Measurements from ENCODE around the gene RPSA.

Gene RPSA

DNA sequence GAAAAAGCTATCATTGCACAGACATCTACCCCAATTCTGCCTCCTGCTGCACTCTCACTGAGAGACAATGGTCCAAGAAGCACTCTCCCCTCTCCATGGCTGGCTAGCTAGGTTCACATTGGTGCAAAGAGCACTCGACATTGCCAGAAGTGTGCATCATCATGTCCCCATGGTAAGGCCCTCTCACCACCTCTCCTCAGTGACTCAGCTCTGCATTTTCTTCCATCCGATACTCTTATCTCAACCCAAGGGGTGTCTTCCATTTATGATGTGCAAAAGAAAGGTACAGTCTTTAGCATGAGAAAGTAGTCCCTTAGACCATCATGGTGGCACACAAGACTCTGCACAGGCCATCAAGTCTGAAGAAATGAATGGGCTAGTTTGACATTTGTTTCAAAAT lies 14.0 kb downstream of the RPSA start:
- in situ Hi-C loops (cut with HindIII; ENCODE audit: low sequenced_read_pairs): no loop called here
- no peak for DNase-seq (ENCODE audit: low read depth, low spot score)
- no peak overlapping the region for H3K4me3 ChIP-seq (ENCODE audit: low read depth, low read length)
- TF ChIP-seq, protein P1, sequence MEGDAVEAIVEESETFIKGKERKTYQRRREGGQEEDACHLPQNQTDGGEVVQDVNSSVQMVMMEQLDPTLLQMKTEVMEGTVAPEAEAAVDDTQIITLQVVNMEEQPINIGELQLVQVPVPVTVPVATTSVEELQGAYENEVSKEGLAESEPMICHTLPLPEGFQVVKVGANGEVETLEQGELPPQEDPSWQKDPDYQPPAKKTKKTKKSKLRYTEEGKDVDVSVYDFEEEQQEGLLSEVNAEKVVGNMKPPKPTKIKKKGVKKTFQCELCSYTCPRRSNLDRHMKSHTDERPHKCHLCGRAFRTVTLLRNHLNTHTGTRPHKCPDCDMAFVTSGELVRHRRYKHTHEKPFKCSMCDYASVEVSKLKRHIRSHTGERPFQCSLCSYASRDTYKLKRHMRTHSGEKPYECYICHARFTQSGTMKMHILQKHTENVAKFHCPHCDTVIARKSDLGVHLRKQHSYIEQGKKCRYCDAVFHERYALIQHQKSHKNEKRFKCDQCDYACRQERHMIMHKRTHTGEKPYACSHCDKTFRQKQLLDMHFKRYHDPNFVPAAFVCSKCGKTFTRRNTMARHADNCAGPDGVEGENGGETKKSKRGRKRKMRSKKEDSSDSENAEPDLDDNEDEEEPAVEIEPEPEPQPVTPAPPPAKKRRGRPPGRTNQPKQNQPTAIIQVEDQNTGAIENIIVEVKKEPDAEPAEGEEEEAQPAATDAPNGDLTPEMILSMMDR (IDR thresholded peaks at IDR 0.05; ENCODE audit: low read depth, low read length): no peak

DNA sequence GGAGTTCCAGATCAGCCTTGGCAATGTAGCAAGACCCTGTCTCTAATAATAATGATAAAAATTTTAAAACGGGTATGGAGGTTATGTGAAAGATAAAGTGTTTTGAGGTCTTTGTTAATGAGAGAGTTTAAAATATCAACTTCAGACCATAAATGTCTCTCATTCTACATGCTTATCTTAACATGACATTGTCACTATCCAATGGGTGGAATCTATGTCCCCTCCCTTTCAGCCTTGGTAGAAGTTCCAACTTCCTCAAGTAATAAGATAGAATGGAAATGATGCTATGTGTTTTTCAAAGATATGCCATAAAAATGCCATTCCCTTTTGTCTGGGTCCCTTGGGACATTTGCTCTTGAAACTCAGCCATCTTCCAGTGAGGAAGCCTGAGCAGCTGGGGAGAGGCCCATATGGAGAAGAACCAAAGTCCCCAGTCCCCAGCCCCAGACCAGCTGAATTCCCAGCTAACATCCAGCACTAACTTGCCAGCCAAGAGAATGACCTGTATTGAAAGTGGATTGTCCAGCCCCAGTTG lies 17.0 kb downstream of the RPSA start:
- in situ Hi-C loops (cut with HindIII; ENCODE audit: low sequenced_read_pairs): no loop called here
- H3K4me3 ChIP-seq (ENCODE audit: low read depth, low read length): no peak overlapping the region
- TF ChIP-seq, protein P1 (IDR thresholded peaks at IDR 0.05; ENCODE audit: low read depth, low read length): no peak
- no peak for DNase-seq (ENCODE audit: low read depth, low spot score)

DNA sequence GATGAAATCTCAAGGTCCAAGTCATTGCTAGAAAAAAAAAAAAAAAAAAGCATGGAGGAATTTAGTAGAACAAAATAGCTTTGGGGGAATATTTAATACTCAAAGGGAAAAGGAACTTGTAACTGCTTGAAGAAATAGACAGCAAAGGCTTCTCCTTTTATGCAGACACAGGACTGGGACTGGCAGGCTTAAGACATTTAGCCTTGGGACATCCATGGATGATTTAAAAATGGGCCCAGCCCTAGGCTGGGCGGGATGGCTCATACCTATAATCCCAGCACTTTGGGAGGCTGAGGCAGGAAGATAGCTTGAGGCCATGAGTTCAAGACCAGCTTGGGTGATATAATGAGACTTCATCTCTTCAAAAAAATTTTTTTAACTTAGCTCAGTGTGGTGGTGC lies 19.8 kb downstream of the RPSA start:
- in situ Hi-C loops (cut with HindIII; ENCODE audit: low sequenced_read_pairs): no loop called here
- DNase-seq (ENCODE audit: low read depth, low spot score): no peak
- TF ChIP-seq, protein P1 (IDR thresholded peaks at IDR 0.05; ENCODE audit: low read depth, low read length): no peak
- no peak overlapping the region for H3K4me3 ChIP-seq (ENCODE audit: low read depth, low read length)

DNA sequence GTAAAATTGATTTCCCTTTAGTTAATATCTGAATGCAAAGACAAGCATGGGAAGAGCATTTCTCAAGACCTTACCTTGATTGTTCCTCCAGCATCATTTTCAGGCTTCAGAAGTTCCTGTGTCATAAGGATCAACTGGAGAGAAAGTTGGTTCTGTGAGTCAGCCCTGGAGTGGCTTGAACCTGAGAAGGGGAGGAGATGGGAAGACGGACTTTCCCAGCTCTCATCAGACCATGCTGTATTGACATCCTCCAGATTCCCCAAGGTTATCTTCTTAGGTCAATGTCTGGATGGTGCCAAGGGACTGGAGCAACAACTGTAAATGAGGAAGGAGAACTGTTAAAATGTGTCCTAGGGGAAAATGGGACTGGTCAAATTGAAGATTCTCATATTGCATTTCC lies 21.0 kb downstream of the RPSA start:
- H3K4me3 ChIP-seq (ENCODE audit: low read depth, low read length): no peak overlapping the region
- TF ChIP-seq, protein P1 (IDR thresholded peaks at IDR 0.05; ENCODE audit: low read depth, low read length): no peak
- in situ Hi-C loops (cut with HindIII; ENCODE audit: low sequenced_read_pairs): no loop called here
- no peak for DNase-seq (ENCODE audit: low read depth, low spot score)

DNA sequence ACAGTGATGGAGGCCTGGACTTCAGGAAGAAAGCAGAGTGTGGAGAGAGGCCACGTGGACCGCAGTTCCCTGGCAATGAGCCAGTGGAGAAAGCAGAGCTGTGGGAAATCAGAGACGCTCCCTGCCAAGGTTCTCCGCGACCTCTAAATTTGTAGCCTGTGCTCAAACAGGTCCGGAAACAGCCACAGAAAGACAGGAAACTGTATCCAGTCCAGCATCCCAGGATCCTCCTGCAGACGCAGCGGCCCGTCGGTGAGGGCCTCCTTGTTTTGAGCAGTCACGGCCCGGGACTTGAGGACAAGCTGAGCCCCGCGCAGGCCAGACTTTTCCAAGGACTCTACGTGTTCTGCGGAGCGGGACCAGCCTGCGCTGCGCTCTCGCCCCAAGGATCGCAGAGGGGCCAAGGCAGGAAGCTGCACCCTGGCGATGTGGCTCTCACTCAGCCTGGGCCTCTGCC lies 22.3 kb downstream of the RPSA start:
- no peak for DNase-seq (ENCODE audit: low read depth, low spot score)
- TF ChIP-seq, protein P1 (IDR thresholded peaks at IDR 0.05; ENCODE audit: low read depth, low read length): no peak
- no peak overlapping the region for H3K4me3 ChIP-seq (ENCODE audit: low read depth, low read length)
- in situ Hi-C loops (cut with HindIII; ENCODE audit: low sequenced_read_pairs): no loop called here

DNA sequence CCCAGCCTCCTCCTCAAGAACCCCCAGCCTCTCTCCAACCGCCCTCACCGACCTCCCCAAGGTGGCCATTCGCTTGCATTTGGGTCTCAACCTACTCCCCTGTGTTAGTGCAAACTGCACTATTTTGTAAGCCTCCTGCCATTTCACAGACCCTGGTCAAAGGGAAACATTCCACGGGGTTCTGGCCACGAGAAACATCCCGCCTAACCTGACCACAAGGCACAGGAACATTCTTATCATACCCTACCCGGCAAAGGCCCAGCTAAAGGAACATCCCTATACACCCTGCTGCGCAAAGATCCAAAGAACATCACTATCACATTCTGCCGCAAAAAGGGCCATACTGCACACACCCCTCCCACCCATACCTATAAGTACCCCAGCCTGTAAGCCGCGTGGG lies 22.9 kb downstream of the RPSA start:
- DNase-seq (ENCODE audit: low read depth, low spot score): no peak
- in situ Hi-C loops (cut with HindIII; ENCODE audit: low sequenced_read_pairs): no loop called here

More for the DNA sequence above, 22.9 kb downstream of the RPSA start:
- no peak overlapping the region for H3K4me3 ChIP-seq (ENCODE audit: low read depth, low read length)
- TF ChIP-seq, protein P1 (IDR thresholded peaks at IDR 0.05; ENCODE audit: low read depth, low read length): no peak
